Upper lobe of right lung (tissue), 1 donor: ENCODE data around the gene NPHP1. TPM values are rescaled to one million over a fixed set of nuclear protein-coding genes. Genes with fewer than 3 reads are reported as not detected.
"Not testable (repeated sequence)": the region's sequence is repeated elsewhere in the genome, so short reads cannot be mapped to it uniquely, and the experiment has no call there.

ENCODE experiments used
- ATAC-seq: fragments of 200-7000 bp; cut with Tn5 transposase; one replicate; pipeline ENCODE4 v1.9.1; 2020; ENCODE audit warnings: mild to moderate bottlenecking, moderate library complexity
- DNase-seq: peaks from one replicate; pipeline ENCODE4 v3.0.0-alpha.2; 2020
- H3K27ac ChIP-seq: fragments of 200-600 bp; one replicate; pipeline ENCODE4 v1.8.0; 2022
- H3K27me3 ChIP-seq: fragments of 200-600 bp; one replicate; pipeline ENCODE4 v1.8.0; 2022; ENCODE audit warnings: mild to moderate bottlenecking
- H3K36me3 ChIP-seq: fragments of 200-600 bp; one replicate; pipeline ENCODE4 v1.8.0; 2022
- H3K4me1 ChIP-seq: fragments of 200-600 bp; one replicate; pipeline ENCODE4 v1.8.0; 2022
- H3K4me3 ChIP-seq: fragments of 200-600 bp; one replicate; pipeline ENCODE4 v1.8.0; 2022; ENCODE audit warnings: mild to moderate bottlenecking
- H3K9me3 ChIP-seq: fragments of 200-600 bp; one replicate; pipeline ENCODE4 v1.8.0; 2022
- CTCF ChIP-seq: fragments of 200-600 bp; IDR thresholded peaks from one replicate; pipeline ENCODE4 v1.8.0; 2022; ENCODE audit warnings: antibody characterized with exemption
- intact Hi-C: fragments of 100-400 bp; cut with DNase I; formaldehyde crosslinking; loops from one replicate; pipeline ENCODE4 v1.11.0; 2022
- total RNA-seq: library from RNA; stranded (reverse); fragmentation: NEBNext Ultra II Directional; extraction: Animal tissue kit (Norgen Biotek cat#: 25700); gene quantifications from one replicate; pipeline ENCODE4 v1.2.1, GENCODE V29; 2021
- donor health status: DM: no; HTN: yes; CAD: no; lungs with severe emphysema.

The NPHP1 gene
- total RNA-seq, 1 donor from 2014 or later, result 4.1 TPM

- H3K9me3 ChIP-seq, result no peaks in the 10 kb centered on the region
- no peak overlapping the region for H3K4me3 ChIP-seq
- H3K27me3 ChIP-seq, result no peaks in the 10 kb centered on the region
- no peak for TF ChIP-seq CTCF
- no peaks in the 10 kb centered on the region for H3K36me3 ChIP-seq
- H3K4me1 ChIP-seq, result no peaks in the 10 kb centered on the region
- DNase-seq, result no peak
- intact Hi-C loops, result no loop called here
- H3K27ac ChIP-seq, result no peak overlapping the region
- ATAC-seq, result no peak
These were observed 7.4 kb downstream of the NPHP1 start for GRCh38 chr2:110197452-110197851.

- H3K27me3 ChIP-seq, H3K4me3 ChIP-seq, H3K27ac ChIP-seq, ATAC-seq, H3K4me1 ChIP-seq, intact Hi-C loops, DNase-seq, H3K9me3 ChIP-seq, H3K36me3 ChIP-seq: not testable (repeated sequence)
These were observed 14.6 kb downstream of the NPHP1 start for GRCh38 chr2:110190169-110190568.

DNA sequence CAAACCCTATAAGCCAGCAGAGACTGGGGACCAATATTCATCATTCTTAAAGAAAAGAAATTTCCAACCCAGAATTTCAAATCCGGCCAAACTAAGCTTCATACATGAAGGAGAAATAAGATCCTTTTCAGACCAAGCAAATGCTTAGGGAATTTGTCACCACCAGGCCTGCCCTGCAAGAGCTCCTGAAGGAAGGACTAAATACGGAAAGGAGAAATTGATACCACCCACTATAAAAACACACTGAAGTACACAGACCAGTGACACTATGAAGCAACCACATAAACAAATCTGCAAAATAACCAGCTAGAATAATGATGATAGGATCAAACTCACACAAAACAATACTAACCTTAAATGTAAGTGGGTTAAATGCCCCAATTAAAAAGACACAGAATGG lies 22.4 kb downstream of the NPHP1 start:
- TF ChIP-seq CTCF, result no peak
- intact Hi-C loops, result no loop called here
- Histone ChIP-seq H3K4me3 (no peak overlapping the region), H3K27ac (no peak overlapping the region), H3K27me3 (no peaks in the 10 kb centered on the region), H3K4me1 (no peaks in the 10 kb centered on the region), H3K9me3 (no peaks in the 10 kb centered on the region), H3K36me3 (no peaks in the 10 kb centered on the region)
- ATAC-seq (no peak), DNase-seq (no peak)

- no peak overlapping the region for H3K27ac ChIP-seq
These were observed 24.8 kb downstream of the NPHP1 start for GRCh38 chr2:110180036-110180435.

GRCh38 chr2:110173523-110173922 lies 31.3 kb downstream of the NPHP1 start:
- Histone ChIP-seq H3K27me3 (no peaks in the 10 kb centered on the region), H3K9me3 (no peaks in the 10 kb centered on the region), H3K27ac (no peak overlapping the region), H3K4me1 (no peaks in the 10 kb centered on the region), H3K4me3 (no peak overlapping the region), H3K36me3 (no peaks in the 10 kb centered on the region)
- intact Hi-C loops, result no loop called here
- TF ChIP-seq CTCF, result no peak
- no peak for DNase-seq
- ATAC-seq, result no peak

More at GRCh38 chr2:110180036-110180435, 24.8 kb downstream of the NPHP1 start:
- TF ChIP-seq CTCF, result no peak
- Histone ChIP-seq H3K36me3 (no peaks in the 10 kb centered on the region), H3K4me3 (no peak overlapping the region), H3K27me3 (no peaks in the 10 kb centered on the region), H3K4me1 (no peaks in the 10 kb centered on the region), H3K9me3 (no peaks in the 10 kb centered on the region)
- intact Hi-C loops, result no loop called here
- no peak for ATAC-seq
- DNase-seq, result no peak

GRCh38 chr2:110172506-110172905 lies 32.3 kb downstream of the NPHP1 start:
- no peak overlapping the region for H3K4me3 ChIP-seq
- H3K36me3 ChIP-seq, result no peaks in the 10 kb centered on the region
- no peaks in the 10 kb centered on the region for H3K27me3 ChIP-seq
- no peaks in the 10 kb centered on the region for H3K4me1 ChIP-seq
- no peak for TF ChIP-seq CTCF
- H3K27ac ChIP-seq, result no peak overlapping the region
- intact Hi-C loops, result no loop called here
- DNase-seq (no peak), ATAC-seq (no peak)
- H3K9me3 ChIP-seq, result no peaks in the 10 kb centered on the region
